DMS 273 (cell line): ENCODE results near the gene YEATS4.
"Not testable (repeated sequence)": the region's sequence is repeated elsewhere in the genome, so short reads cannot be mapped to it uniquely, and the experiment has no call there.

Experiments used
- DNase-seq: peaks from one replicate; lab custom pipeline; 2025; ENCODE audit not compliant: unreplicated experiment; lab: John Stamatoyannopoulos, UW

The YEATS4 gene

GRCh38 chr12:69359531-69360347 lies at the start of gene YEATS4:
YEATS4 (plus strand) TSS chr12:69359743; CDS start chr12:69359973, 230 bp downstream.
- peak; percentile 95 for DNase-seq

- no peak for DNase-seq
Observed at GRCh38 chr12:69313209-69313608, 46.3 kb upstream of the YEATS4 start.

GRCh38 chr12:69316784-69317183 lies 42.8 kb upstream of the YEATS4 start:
- not testable (repeated sequence) for DNase-seq

GRCh38 chr12:69317233-69317632 lies 42.3 kb upstream of the YEATS4 start:
- not testable (repeated sequence) for DNase-seq

DNA sequence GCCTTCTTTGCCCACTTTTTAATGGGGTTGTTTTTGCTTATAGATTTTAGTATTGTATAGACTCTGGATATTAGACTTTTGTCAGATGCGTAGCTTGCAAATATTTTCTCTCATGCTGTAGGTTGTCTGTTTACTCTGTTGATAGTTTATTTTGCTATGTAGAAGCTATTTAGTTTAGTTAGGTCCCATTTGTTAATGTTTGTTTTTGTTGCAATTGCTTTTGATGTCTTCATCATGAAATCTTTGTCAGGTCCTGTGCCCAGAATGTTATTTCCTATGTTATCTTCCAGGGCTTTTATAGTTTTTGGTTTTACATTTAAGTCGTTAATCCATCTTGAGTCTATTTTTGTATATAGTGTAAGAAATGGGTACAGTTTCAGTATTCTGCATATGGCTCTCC lies 41.3 kb upstream of the YEATS4 start:
- no peak for DNase-seq

GRCh38 chr12:69321351-69321750 lies 38.2 kb upstream of the YEATS4 start:
- DNase-seq = no peak

DNA sequence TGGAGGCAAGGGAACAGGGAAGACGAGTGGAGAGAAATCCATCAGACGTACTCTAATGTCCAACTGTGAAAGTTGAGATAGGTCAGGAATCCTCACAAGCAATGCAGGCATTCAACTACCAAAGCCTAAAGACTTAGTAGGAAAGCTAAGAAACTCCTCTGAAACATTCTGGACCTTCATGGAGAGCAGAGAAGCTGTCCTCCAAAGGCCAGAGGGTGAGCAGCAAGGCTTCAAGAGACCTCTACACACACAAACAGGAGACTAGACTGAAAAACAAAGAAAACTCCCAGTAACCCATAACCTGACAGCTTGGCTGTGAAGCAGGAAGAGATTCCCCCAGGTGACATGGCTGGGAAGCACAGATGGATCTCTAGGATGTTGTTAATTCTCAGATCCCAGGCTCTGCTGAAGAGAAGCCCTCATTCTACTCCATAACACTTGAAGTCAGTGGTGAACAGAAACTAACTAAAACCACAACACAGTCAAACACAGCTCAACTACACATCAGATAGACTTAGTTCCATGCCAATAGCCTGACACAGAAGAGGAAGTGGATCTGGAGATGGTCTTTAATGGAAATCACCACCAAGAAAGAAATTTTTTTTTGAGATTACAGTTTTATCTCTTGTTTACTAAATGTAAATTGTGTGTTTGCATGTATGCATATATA lies 34.6 kb upstream of the YEATS4 start:
- DNase-seq = no peak

DNA sequence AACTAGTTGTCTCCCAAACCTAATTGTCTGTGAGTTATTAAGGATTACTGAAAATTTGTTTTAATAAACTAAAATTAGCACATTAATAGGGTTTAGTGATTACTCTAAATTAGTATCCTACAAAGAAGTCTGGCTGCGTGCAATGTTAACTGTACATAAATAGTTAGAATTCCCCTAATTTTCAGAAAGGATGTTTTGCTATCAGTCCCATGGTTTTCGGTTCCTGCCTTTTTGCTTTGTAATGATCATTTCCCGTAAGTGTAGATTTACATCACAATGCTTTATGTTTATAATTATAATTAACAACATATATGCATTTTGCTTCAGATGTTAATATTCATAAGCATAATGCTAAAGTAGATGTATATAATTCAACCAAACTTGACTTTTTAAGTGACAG lies 31.1 kb upstream of the YEATS4 start:
- DNase-seq = no peak

- no peak for DNase-seq
Observed at GRCh38 chr12:69329669-69330428, 29.7 kb upstream of the YEATS4 start.

DNA sequence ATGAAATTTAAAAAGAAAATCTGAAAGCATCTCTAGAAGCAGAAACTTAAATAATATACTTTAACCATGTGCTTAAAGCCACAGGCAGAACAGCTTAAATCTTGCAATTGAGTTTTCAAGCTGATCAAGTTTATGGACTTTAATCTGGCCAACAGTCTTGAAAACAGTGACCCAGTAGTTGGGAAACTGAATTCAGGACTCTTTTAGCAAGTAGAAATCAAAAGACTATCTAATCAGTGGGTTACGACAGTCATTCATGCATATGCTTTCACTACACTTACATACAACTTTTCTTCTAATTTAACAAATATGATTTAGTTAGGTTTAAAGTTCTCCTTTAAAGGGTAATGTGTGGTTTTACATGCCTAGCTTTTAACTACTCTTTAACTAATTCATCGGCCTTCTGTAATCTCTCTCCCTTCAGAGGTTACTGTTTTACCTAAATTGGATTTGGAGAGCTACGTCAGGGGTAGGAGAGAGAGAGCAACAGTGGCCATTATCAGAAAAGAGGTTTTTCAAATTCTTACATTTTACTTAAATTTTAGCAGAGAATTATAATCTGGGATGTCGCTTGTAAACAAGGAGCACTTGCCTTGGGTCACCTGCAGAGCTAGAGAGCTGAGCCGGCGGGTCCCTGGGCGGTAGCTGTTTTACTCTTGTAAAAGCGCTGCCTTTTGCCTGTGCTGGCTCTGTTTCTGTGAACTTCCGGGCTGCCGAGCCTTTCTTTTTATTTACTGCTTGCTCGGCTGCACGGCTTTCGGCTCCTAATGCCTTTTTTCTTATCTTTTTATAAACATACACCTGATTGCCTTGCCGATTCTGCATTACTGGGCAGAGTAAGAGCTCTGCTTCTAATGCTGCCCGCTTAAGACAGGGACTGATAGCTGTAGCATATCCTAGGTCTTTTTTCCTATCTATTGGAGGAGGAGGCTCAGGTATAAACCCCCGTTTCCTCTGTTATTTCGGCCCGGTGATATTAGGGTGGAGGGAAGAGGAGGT lies 28.8 kb upstream of the YEATS4 start:
- DNase-seq = no peak

- DNase-seq = no peak
Observed at GRCh38 chr12:69331519-69331908, 28.0 kb upstream of the YEATS4 start.

DNA sequence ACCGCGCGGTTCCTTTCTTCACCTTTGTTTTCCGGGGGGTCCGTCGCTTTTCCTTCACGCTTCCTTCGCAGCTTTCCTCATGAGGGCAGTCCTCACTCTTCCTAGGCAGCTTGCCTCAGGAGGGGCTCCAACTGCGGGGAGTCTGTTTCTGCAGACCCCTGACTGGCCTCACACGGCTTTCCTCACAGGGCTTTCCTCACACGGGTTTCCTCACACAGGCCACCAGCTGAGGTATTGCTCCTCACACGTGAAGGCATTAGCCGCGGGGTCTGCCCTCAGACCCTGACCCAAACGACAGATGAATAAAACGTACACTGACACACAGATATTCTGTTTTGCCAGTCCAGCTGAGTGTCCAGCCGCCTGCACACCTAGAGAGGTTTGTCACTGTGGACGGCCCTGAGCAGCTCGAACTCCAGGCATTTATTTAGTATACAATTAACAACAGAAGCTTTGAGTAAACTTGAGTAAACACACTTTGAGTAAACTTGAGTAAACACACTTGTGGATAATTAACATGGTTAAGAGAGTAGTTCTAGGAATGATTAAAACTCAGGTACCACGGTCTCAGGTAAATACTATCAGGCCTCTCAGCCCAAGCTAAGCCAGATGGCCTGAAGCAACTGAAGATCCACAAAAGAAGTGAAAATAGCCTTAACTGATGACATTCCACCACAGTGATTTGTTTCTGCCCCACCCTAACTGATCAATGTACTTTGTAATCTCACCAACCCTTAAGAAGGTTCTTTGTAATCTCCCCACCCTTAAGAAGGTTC lies 27.4 kb upstream of the YEATS4 start:
- no peak for DNase-seq

DNA sequence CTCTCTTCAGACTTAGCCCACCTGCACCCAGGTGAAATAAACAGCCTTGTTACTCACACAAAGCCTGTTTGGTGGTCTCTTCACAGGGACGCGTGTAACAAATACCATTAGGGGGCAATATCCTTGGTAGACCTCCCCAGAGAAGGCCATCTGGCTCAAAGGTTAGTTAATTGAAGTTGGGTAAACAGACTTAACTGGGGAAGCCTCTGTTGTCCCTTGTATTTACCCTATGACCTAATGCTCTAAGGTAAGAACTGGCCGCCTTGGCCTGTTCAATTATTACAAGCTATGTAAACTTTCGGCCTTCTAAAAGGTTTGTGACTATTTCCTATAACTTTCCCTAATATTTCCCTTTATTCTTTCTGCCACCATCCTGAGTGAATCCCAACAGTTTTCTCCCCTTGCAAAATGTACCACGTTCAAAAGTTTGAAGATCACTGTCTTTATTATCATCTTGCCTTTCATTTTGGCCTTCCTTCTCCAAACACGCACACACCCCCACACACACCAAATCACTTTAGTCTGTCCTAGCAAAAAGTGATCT lies 26.7 kb upstream of the YEATS4 start:
- no peak for DNase-seq

GRCh38 chr12:69334158-69334557 lies 25.4 kb upstream of the YEATS4 start:
- DNase-seq = no peak

DNA sequence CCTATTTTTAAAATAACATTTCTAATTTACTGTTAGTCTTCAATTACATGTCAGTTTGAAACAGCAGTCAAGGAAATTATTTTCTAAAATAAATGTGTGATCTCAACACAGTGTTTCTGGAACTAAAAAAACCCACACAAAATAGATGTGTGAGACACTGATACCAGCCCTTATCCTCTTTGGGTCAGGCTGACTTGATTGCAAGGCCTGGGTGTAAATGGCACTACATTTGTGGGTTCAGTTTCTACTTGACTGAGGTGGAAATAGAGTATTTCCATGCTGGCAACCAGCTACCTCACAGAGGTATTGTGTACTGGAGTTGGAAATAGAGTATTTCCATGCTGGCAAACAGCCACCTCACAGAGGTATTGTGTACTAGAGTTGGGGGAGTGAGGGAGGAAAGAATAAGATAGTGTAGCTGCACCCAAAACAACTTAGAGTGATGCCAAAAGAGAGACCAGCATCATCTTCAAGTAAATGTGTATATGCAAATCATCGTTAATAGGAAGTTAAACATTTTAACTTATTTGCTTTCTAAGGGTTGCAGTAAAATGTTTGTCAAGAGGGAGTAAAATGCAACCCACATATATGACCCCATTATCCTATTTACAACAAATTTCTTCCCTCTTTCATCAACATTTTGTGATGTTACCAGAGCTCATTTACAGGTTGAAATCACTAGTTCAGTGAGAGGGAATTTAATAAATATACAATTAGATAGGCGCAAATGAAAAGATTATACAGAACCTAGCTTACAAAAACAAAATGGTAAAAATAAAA lies 22.0 kb upstream of the YEATS4 start:
- DNase-seq = no peak

GRCh38 chr12:69338120-69338859 lies 21.3 kb upstream of the YEATS4 start:
- no peak for DNase-seq

DNA sequence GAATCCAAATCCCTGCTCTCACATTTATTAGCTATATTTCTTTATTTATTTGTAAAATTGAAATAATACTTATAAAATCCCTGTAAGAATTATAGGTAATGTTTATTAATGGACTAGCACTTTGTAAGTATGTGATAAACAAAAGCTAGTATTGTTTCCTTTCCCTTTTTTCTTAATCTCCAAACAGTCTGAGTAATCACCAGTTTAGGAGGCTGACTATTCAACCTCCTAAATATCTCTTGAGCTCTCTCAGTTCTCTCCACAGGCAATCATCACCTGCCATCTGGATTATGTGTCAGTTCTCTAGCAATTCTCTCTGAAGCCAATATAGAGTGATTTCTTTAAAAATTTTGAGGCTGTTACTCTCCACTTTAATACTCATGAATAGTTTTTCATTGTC lies 20.6 kb upstream of the YEATS4 start:
- no peak for DNase-seq

DNA sequence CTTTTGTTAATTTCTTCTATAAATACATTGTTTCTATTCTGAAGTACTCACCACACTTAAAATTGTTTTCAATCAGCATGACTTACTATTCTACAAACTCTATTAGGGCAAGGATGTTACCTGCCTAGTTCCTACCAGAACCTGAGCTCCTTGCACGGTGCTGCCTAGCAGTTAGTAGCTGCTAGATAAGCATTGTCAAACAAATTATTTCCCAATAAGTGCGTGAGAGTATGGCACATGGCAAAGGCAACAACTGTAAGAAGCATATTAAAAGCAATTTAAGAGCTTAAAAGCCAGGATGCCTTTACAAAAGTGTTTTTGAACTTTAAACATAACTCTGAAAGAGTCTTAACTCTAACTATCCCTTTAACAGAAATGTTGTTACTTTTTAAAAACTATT lies 19.5 kb upstream of the YEATS4 start:
- no peak for DNase-seq
